ENCODE results near the gene SYNJ2. TPM values are rescaled to one million over a fixed set of nuclear protein-coding genes. Genes with fewer than 3 reads are reported as not detected.
A peak's percentile ranks its signal among the peaks of the same experiment; 100 is the strongest.

The SYNJ2 gene
- total RNA-seq, 1 donor from 2014 or later: 8.3 TPM

DNA sequence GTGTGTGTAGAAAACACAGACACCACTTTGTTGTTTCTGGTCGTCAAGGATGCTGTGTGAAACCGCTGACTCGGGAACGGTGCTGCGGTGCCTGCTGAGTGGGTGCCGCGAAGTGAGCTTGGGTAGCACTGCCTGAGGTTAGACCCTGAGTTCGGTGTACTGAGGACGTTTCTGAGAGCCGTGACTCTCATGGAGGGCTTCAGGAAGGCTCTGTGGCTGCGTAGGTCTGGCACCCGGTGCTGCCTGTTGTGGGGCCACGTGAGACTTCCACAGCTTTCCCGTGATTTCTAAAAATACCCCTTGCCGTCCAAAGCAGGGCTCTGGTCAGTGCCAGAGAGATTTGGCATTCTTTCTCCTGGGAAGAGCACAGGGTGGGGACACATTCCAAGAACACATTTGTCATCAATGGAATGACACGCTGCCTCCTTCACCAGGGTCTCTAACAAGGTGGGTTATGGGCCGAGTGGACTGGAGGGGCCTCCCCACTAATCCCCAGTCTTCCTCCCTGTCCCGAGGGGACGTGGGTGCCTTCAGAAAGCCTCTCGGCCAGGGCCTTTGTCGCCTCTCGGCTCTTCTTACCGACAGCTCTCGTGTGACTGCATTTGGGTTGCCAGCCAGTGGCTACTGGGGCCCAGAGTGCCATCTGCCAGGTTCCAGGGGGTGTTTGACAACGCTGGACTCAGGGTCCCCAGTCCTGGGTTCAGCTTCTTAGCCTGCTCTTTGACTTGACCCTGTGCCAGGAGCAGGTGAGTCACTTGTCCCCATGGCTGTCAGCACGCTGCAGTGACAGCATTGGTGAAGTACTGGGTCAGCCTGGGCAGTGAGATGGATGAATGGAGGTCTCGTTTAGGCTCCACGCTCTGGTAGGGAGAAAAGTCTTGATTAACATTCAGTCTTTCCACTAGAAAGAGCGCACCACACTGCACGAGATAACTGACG lies 62.2 kb downstream of the SYNJ2 start:
- H3K4me3 ChIP-seq: no peak overlapping the region
- DNase-seq (ENCODE audit: extremely low spot score in 2 of 2): no peak
- no peaks in the 10 kb centered on the region for H3K36me3 ChIP-seq
- no peaks in the 10 kb centered on the region for H3K27me3 ChIP-seq
- intact Hi-C loops (cut with DNase I): no loop called here
- peaks cover 45% of the 10 kb centered on the region for H3K4me1 ChIP-seq
- TF ChIP-seq POLR2AphosphoS5 (IDR thresholded peaks at IDR 0.05; ENCODE audit: insufficient read depth in 1 of 2, low read depth in 1 of 2) (no peak), POLR2A (IDR thresholded peaks at IDR 0.05) (no peak)
- TF ChIP-seq, protein P1, sequence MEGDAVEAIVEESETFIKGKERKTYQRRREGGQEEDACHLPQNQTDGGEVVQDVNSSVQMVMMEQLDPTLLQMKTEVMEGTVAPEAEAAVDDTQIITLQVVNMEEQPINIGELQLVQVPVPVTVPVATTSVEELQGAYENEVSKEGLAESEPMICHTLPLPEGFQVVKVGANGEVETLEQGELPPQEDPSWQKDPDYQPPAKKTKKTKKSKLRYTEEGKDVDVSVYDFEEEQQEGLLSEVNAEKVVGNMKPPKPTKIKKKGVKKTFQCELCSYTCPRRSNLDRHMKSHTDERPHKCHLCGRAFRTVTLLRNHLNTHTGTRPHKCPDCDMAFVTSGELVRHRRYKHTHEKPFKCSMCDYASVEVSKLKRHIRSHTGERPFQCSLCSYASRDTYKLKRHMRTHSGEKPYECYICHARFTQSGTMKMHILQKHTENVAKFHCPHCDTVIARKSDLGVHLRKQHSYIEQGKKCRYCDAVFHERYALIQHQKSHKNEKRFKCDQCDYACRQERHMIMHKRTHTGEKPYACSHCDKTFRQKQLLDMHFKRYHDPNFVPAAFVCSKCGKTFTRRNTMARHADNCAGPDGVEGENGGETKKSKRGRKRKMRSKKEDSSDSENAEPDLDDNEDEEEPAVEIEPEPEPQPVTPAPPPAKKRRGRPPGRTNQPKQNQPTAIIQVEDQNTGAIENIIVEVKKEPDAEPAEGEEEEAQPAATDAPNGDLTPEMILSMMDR (IDR thresholded peaks at IDR 0.05): no peak
- H3K9me3 ChIP-seq: no peaks in the 10 kb centered on the region
- H3K27ac ChIP-seq: peak overlapping the region; percentile 59

DNA sequence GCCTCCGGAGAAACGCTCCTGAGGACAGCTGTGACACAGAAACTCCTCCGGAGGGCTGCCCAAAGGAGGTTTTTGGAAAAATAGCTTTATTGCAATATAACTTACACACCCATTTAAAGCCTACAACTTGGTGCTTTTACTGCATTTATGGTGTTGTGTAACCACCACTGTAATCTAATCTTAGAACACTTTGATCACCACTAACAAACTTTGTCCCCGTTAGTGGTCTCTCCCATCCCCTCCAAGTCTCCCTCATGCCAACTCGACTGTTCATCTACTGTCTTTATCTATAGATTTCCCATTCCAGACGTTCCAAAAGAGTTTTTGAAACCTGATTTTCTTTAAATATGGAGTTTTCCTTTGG lies 62.8 kb downstream of the SYNJ2 start:
- peaks cover 41% of the 10 kb centered on the region for H3K4me1 ChIP-seq
- no peak for DNase-seq (ENCODE audit: extremely low spot score in 2 of 2)
- H3K27me3 ChIP-seq: no peaks in the 10 kb centered on the region
- intact Hi-C loops (cut with DNase I): no loop called here
- H3K27ac ChIP-seq: peak overlapping the region; percentile 59
- TF ChIP-seq, protein P1 (IDR thresholded peaks at IDR 0.05): no peak
- TF ChIP-seq POLR2A (IDR thresholded peaks at IDR 0.05) (no peak), POLR2AphosphoS5 (IDR thresholded peaks at IDR 0.05; ENCODE audit: insufficient read depth in 1 of 2, low read depth in 1 of 2) (no peak)
- no peaks in the 10 kb centered on the region for H3K36me3 ChIP-seq
- H3K9me3 ChIP-seq: no peaks in the 10 kb centered on the region
- H3K4me3 ChIP-seq: no peak overlapping the region

DNA sequence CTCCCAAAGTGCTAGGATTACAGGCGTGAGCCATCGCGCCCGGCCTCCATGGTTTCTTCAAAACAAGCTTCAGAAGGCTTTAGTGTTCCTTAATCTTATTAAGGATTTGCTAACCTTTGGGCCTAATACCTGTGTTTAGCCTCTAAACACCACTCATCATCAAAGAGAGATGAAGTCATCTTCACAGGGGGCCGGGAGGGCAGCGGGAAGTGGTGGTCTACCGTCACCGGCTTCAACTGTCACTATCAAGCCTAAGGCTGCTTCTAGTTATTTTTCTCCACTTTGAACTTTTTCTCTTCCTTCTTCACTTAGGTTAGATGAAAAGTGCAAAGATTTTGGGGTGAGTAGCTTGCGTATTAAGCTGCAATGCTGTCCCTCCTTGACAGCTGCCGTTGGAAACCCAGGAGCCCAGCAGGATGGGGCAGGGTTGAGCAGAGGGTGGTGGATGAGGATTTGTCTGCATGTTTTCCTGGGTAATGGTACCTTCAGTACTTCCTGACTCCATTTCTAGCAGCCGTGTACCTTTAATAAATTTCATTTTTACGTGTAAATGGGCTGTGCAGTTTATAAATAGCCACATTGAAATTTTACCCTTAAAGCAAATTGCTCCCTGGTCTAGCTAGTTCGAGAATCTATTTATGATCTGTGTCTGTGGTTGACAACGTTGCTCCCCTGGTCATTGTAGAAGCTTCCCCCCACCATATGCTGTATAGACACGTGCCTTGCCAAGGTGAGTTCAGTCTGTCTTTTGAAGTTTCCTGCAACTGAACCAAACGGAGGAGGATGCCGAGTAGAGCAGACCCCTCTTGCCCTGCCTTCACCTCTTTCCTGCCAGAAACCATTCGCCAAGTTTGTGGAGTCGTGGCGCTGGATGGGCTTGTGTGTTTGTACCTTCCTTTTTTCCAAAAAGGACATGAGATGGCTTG lies 64.8 kb downstream of the SYNJ2 start:
- H3K36me3 ChIP-seq: no peaks in the 10 kb centered on the region

DNA sequence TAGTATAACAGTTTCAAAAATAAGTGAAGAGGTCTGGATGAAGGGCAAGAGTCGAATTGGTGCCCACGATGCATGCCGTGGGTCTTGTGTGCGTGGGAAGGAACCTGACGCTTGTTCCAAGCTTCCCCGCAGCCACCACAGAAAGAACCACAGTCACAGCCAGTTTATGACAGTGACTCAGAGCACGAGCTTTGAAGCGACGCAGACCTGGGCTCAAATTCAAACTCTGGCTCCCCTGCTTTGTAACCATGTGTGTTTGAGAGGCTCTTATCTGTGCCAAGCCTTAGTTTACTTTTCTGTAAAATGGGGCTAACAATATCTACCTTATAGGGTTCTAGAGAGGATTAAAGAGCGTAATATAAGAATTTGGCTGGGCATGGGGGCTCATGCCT lies 65.5 kb downstream of the SYNJ2 start:
- no peaks in the 10 kb centered on the region for H3K36me3 ChIP-seq
- DNase-seq (ENCODE audit: extremely low spot score in 2 of 2): no peak
- TF ChIP-seq, protein P1 (IDR thresholded peaks at IDR 0.05): no peak
- TF ChIP-seq POLR2AphosphoS5 (IDR thresholded peaks at IDR 0.05; ENCODE audit: insufficient read depth in 1 of 2, low read depth in 1 of 2) (no peak), POLR2A (IDR thresholded peaks at IDR 0.05) (no peak)
- no peak overlapping the region for H3K4me3 ChIP-seq
- intact Hi-C loops (cut with DNase I): no loop called here
- H3K4me1 ChIP-seq: peaks cover 15% of the 10 kb centered on the region
- no peak overlapping the region for H3K27ac ChIP-seq
- no peaks in the 10 kb centered on the region for H3K9me3 ChIP-seq
- H3K27me3 ChIP-seq: no peaks in the 10 kb centered on the region

More for the DNA sequence above, 64.8 kb downstream of the SYNJ2 start:
- no peak for TF ChIP-seq POLR2A (IDR thresholded peaks at IDR 0.05)
- TF ChIP-seq POLR2AphosphoS5 (IDR thresholded peaks at IDR 0.05; ENCODE audit: insufficient read depth in 1 of 2, low read depth in 1 of 2): no peak
- TF ChIP-seq, protein P1 (IDR thresholded peaks at IDR 0.05): no peak
- DNase-seq (ENCODE audit: extremely low spot score in 2 of 2): no peak
- H3K4me3 ChIP-seq: no peak overlapping the region
- no peak overlapping the region for H3K27ac ChIP-seq
- H3K4me1 ChIP-seq: peaks cover 22% of the 10 kb centered on the region
- H3K27me3 ChIP-seq: no peaks in the 10 kb centered on the region
- no peaks in the 10 kb centered on the region for H3K9me3 ChIP-seq
- intact Hi-C loops (cut with DNase I): no loop called here
